ENCODE results near the gene DUSP15. TPM values are rescaled to one million over a fixed set of nuclear protein-coding genes. Genes with fewer than 3 reads are reported as not detected.

Gene DUSP15
- total RNA-seq, 1 experiment from 2014 or later, result not detected

DNA sequence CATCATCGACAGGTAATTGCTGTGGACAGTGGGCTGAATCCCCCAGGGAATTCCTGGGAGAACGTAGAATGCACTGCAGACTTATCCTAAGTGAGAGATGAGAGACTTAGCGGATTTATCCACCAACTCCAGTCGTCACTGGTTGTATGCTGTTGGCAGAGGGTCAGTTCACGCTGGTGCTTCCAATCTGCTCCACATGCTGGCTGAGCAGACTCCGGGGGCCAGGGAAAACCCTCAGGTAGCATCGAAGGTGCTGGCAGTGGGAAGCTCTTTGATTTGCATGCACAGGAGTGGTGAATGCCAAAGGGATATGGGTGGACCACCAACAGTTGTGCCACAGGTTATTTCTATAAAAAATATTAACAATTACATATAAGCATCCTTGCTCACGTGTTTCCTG, 20.3 kb upstream of the DUSP15 start:
- DNase-seq (ENCODE audit: low read depth, low spot score), result no peak

More for the DNA sequence above, 20.3 kb upstream of the DUSP15 start:
- Histone ChIP-seq H3K9ac (ENCODE audit: low read length) (no peak overlapping the region), H3K4me1 (ENCODE audit: control insufficient read depth in 1 of 2, insufficient read depth in 2 of 2, low read length in 2 of 2) (no peaks in the 10 kb centered on the region), H3K79me2 (ENCODE audit: insufficient read depth, low read length) (no peaks in the 10 kb centered on the region), H4K20me1 (ENCODE audit: insufficient read depth) (no peaks in the 10 kb centered on the region), H3K4me2 (ENCODE audit: low read length) (no peak overlapping the region), H3K9me2 (ENCODE audit: insufficient read depth) (no peaks in the 10 kb centered on the region), H3K27ac (ENCODE audit: low read depth, low read length) (no peak overlapping the region), H3K27me3 (ENCODE audit: insufficient read depth, low read length) (no peaks in the 10 kb centered on the region), H3K9me3 (ENCODE audit: control insufficient read depth in 1 of 2, insufficient read depth in 1 of 2, low read depth in 1 of 2, low read length in 2 of 2) (no peaks in the 10 kb centered on the region), H3K4me3 (replicated peaks in 1 of 2; ENCODE audit: low read depth in 1 of 2, low read length in 2 of 2) (no peak overlapping the region), H2AFZ (ENCODE audit: low read depth, low read length, poor library complexity, severe bottlenecking) (no peak overlapping the region), H3K36me3 (ENCODE audit: control insufficient read depth in 1 of 2, insufficient read depth in 2 of 2, low read length in 2 of 2) (no peaks in the 10 kb centered on the region)
- RAD21 ChIA-PET (ENCODE audit: low non-redundant PET in 1 of 2, low total read pairs in 2 of 2, uncharacterized antibody in 2 of 2, unreplicated experiment in 2 of 2), result no interaction called here
- intact Hi-C loops (cut with micrococcal nuclease), result no loop called here
- TF ChIP-seq EZH2 (IDR thresholded peaks at IDR 0.05) (no peak), POLR2A (IDR thresholded peaks at IDR 0.05; ENCODE audit: borderline replicate concordance, extremely low read depth, insufficient read depth, insufficient read length) (no peak), FOSL1 (IDR thresholded peaks at IDR 0.05; ENCODE audit: low read depth) (no peak), ZNF274 (IDR thresholded peaks at IDR 0.05; ENCODE audit: low read depth, low read length) (no peak), MAX (IDR thresholded peaks at IDR 0.05) (no peak), CEBPB (IDR thresholded peaks at IDR 0.05; ENCODE audit: low read depth) (no peak), RAD21 (IDR thresholded peaks at IDR 0.05; ENCODE audit: low read depth) (no peak), TCF7L2 (IDR thresholded peaks at IDR 0.05; ENCODE audit: borderline replicate concordance, extremely low read depth, insufficient read depth, insufficient read length) (no peak), CBX3 (IDR thresholded peaks at IDR 0.05; ENCODE audit: low read depth) (no peak), SP1 (IDR thresholded peaks at IDR 0.05; ENCODE audit: low read depth) (no peak), SIN3A (IDR thresholded peaks at IDR 0.05; ENCODE audit: low read depth) (no peak), POLR2AphosphoS5 (IDR thresholded peaks at IDR 0.05; ENCODE audit: low read depth, low read length) (no peak), YY1 (IDR thresholded peaks at IDR 0.05; ENCODE audit: extremely low read depth, insufficient replicate concordance, low read depth, low read length) (no peak), REST (IDR thresholded peaks at IDR 0.05; ENCODE audit: low read depth) (no peak), ELF1 (IDR thresholded peaks at IDR 0.05; ENCODE audit: borderline replicate concordance, low read depth) (no peak)
- TF ChIP-seq, protein P1, sequence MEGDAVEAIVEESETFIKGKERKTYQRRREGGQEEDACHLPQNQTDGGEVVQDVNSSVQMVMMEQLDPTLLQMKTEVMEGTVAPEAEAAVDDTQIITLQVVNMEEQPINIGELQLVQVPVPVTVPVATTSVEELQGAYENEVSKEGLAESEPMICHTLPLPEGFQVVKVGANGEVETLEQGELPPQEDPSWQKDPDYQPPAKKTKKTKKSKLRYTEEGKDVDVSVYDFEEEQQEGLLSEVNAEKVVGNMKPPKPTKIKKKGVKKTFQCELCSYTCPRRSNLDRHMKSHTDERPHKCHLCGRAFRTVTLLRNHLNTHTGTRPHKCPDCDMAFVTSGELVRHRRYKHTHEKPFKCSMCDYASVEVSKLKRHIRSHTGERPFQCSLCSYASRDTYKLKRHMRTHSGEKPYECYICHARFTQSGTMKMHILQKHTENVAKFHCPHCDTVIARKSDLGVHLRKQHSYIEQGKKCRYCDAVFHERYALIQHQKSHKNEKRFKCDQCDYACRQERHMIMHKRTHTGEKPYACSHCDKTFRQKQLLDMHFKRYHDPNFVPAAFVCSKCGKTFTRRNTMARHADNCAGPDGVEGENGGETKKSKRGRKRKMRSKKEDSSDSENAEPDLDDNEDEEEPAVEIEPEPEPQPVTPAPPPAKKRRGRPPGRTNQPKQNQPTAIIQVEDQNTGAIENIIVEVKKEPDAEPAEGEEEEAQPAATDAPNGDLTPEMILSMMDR (IDR thresholded peaks at IDR 0.05 in 2 of 3, conservative IDR thresholded peaks at IDR 0.05 in 1 of 3; ENCODE audit: borderline replicate concordance in 1 of 3, insufficient read depth in 1 of 3, low read depth in 2 of 3, low read length in 2 of 3), result no peak
- POLR2A ChIA-PET, result no interaction called here
- CTCF ChIA-PET, result no interaction called here
- no TSS peak for BruUV-seq (replicated peaks)
- no peak for ATAC-seq
